ENCODE measurements around the gene NPAS2.

GRCh38 chr2:101018934-101019333 lies 199.0 kb downstream of the NPAS2 start:
- TF ChIP-seq, protein P1, sequence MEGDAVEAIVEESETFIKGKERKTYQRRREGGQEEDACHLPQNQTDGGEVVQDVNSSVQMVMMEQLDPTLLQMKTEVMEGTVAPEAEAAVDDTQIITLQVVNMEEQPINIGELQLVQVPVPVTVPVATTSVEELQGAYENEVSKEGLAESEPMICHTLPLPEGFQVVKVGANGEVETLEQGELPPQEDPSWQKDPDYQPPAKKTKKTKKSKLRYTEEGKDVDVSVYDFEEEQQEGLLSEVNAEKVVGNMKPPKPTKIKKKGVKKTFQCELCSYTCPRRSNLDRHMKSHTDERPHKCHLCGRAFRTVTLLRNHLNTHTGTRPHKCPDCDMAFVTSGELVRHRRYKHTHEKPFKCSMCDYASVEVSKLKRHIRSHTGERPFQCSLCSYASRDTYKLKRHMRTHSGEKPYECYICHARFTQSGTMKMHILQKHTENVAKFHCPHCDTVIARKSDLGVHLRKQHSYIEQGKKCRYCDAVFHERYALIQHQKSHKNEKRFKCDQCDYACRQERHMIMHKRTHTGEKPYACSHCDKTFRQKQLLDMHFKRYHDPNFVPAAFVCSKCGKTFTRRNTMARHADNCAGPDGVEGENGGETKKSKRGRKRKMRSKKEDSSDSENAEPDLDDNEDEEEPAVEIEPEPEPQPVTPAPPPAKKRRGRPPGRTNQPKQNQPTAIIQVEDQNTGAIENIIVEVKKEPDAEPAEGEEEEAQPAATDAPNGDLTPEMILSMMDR (conservative IDR thresholded peaks at IDR 0.05 in 1 of 2, IDR thresholded peaks at IDR 0.05 in 1 of 2; ENCODE audit: extremely low read depth in 1 of 2, insufficient read depth in 1 of 2, low read depth in 1 of 2, low read length in 2 of 2), result no peak
- no peak for TF ChIP-seq EZH2 (IDR thresholded peaks at IDR 0.05; ENCODE audit: borderline replicate concordance, low read length)

Measured in mammary epithelial cell (primary cell).